ENCODE measurements around the gene PRKAG3.
"Not testable (repeated sequence)": the region's sequence is repeated elsewhere in the genome, so short reads cannot be mapped to it uniquely, and the experiment has no call there.

PRKAG3 gene

DNA sequence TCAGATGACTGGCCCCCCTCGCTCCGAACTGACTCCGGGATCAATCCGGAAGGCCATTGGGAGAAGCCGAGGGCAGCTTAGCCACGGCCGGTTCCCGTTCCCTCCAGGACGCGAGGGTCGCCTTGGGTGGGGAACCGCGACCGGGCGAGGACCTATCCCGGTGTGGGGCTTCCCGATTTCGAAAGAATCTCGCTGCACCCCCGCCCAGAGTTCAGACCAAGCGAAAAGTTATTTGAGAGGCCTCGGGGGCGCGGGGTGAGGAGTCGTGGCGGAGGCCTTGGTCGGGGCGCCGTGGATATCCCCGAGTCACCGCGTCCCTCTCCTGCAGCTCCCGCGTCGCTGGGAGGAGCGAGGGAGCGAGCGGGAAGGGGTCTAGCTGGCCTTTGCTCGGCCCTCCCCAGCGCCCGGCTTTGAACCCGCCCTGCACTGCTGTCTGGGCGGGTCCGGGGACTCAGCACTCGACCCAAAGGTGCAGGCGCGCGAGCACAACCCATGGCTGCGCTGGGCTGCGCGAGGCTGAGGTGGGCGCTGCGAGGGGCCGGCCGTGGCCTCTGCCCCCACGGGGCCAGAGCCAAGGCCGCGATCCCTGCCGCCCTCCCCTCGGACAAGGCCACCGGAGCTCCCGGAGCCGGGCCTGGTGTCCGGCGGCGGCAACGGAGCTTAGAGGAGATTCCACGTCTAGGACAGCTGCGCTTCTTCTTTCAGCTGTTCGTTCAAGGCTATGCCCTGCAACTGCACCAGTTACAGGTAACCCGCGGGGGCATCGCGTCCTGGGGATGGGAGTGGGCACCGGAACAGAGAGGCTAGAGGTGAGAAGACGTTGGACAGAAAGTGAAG is 49.7 kb downstream of the PRKAG3 start, which contains the start of gene CYP27A1:
CYP27A1 (plus strand) TSS at position 457 of the 837 bp plus-strand sequence; CDS start at position 493, 36 bp downstream.
- DNase-seq (ENCODE audit: low read depth): no peak

DNA sequence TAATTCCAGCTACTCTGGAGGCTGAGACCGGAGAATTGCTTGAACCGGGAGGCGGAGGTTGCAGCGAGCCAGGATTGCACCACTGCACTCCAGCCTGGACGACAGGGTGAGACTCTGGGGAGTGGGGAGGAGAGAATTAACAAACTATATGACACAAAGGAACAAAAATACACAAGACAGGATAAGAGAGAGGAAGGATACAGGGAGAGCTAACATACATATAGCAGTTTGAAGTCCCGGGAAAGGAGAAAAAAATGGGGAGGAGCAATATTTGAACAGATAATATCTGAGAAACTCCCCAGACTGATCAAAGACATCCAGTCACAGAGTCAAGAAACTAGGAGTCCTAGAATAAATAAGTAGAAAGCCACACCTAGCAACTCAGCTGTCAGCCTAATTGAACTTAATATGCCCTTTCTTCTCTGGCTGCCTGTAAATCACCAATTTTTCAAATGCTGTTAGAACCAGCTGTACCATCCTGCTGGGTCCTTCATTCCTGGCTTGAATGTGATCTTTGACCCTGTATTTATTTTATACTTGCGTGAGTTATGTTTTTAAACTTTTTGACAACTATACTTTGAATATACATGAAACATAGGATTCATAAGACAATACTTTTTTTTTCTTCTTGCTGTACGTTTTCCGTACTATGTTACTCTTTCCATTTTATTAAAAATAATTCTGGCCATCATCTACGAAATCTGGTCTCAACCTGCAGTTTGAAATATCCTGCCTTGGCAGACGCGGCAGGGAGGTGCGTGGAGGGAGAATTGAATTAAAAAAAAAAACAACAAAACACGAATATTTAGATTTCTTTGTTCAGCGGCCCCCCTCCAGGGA is 50.5 kb downstream of the PRKAG3 start:
- DNase-seq (ENCODE audit: low read depth): no peak

DNA sequence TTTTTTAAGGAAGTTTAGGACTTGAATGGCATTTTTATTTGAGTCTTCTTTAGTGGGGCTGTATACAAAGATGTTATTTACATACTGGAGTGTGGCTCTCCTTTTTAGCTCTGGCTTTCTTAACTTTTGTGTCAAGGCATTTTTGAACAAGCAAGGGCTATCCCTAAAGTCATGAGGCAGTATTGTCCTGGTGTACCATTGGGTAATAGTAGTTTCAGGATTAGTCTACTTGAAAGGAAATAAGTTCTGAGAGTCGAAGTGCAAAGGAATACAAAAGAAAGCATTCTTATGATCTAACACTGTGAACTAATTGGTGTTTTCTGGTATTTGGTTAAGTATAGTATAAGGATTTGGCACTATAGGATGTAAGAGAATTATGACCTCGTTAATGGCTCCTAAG is 51.6 kb downstream of the PRKAG3 start:
- no peak for DNase-seq (ENCODE audit: low read depth)

DNA sequence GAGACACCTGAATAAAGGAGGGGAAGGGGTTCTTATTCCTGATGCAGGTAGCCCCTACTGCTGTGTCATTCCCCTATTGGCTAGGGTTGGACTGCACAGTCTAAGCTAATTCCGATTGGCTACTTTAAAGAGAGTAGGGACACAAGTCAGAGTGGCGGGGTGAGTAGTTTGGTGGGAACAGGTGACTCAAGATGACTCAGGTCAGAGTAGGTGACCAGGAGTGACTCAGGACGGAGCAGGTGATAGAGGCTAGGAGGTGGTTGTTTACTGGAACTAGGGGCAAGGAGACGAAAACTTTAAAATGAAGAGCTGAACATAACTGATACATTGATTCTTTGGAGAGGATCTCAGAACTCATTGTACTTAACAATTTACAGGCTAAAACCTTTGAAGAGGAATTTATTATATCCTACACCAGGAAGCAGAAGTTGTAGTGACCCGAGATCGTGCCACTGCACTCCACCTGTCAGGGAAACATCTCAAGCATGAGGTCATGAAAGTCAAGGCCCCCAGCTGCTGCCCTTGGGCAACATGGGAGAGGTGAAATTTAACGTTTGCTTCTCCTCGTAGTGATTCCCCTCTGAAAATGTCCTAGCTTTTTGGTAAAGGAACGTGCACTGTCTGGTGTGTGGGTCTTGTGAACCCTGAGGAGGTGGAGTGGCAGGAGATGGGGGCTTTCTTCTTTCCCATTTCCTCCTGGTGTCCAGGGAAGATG is 54.2 kb downstream of the PRKAG3 start:
- DNase-seq (ENCODE audit: low read depth): no peak

DNA sequence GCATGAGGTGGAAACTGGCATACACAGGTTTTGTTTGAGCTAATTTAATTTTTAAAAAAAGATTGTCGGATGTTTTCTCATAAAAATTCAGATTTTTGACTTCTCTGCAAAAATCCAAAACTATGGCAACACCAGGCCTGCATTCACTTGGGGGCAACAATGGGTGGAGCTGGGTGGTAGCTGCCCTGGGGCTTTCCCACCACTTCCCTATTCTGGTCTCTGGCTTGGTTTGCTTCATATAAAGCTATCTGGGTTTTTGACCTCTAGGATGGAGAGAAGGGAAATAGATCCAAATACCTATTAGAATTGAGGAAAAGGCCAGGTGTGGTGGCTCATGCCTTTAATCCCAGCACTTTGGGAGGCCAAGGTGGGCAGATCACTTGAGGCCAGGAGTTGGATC is 55.1 kb downstream of the PRKAG3 start:
- no peak for DNase-seq (ENCODE audit: low read depth)

DNA sequence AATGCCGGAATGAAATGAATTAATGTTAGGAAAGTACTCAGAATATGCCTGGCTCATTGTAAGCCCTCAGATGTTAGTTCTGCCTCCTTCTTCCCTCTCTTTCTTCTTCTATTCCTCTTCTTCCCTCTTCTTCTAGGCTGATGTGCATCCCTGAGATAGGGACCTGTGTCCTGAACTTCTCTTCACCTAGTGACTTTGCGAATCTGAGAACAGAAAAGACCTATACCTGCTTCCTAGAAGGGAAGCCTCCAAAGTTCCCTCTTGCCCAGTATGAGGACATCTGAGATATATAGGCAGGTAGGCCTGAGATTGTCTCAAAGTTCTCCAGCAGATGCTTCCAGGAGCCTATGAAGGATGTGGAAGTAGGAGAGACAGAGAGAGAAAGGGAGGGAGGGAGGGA is 57.7 kb downstream of the PRKAG3 start:
- no peak for DNase-seq (ENCODE audit: low read depth)

DNA sequence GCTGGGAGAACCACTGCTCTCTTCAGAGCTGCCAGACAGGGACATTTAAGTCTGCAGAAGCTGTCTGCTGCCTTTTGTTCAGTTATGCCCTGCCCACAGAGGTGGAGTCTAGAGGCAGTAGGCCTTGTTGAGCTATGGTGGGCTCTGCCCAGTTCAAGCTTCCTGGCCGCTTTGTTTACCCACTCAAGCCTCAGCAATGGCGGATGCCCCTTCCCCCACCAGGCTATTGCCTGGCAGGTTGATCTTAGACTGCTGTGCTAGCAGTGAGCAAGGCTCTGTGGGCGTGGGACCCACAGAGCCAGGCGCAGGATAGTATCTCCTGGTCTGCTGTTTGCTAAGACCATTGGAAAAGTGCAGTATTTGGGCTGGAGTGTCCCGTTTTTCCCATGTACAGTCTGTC is 58.8 kb downstream of the PRKAG3 start:
- not testable (repeated sequence) for DNase-seq (ENCODE audit: low read depth)
